GM12878 (cell line): ENCODE results near the gene CFAP45.

Experiments used
- EP300 ChIP-seq, 2 experiments: fragments of 150-350 bp in 1 of 2; IDR thresholded peaks; 2 replicates each; pipeline ENCODE4 v1.6.1; 2011 to 2012; ENCODE audit warnings: low read depth in 2 of 2, low read length in 2 of 2, borderline replicate concordance in 1 of 2, improper control_type of control experiment in 1 of 2, inconsistent platforms in 1 of 2; ENCODE audit not compliant: control insufficient read depth in 1 of 2
- GABPA ChIP-seq: IDR thresholded peaks from 2 replicates; pipeline ENCODE4 v1.6.1; 2014; ENCODE audit warnings: antibody characterized with exemption, low read depth, mild to moderate bottlenecking, inconsistent platforms
- JUNB ChIP-seq: IDR thresholded peaks from 2 replicates; pipeline ENCODE4 v1.6.1; 2016; ENCODE audit warnings: antibody characterized with exemption, mild to moderate bottlenecking
- KDM1A ChIP-seq: fragments of 200-600 bp; sonication (generic); IDR thresholded peaks from 2 replicates; pipeline ENCODE4 v1.6.1; 2016; ENCODE audit warnings: borderline replicate concordance
- NRF1 ChIP-seq: conservative IDR thresholded peaks from 2 replicates; pipeline ENCODE4 v1.6.1; 2011; ENCODE audit warnings: mild to moderate bottlenecking, low read depth, low read length, improper control_type of control experiment
- POLR2AphosphoS5 ChIP-seq: IDR thresholded peaks from 2 replicates; pipeline ENCODE4 v1.6.1; 2011; ENCODE audit warnings: mild to moderate bottlenecking, low read length, inconsistent platforms
- SMC3 ChIP-seq: IDR thresholded peaks from 2 replicates; pipeline ENCODE4 v1.6.1; 2011; ENCODE audit warnings: low read length, improper control_type of control experiment, borderline replicate concordance
- USF2 ChIP-seq: IDR thresholded peaks from 2 replicates; pipeline ENCODE4 v1.6.1; 2011; ENCODE audit warnings: low read depth, low read length, improper control_type of control experiment, borderline replicate concordance
- ZNF207 ChIP-seq: fragments of 450-650 bp; IDR thresholded peaks from 2 replicates; pipeline ENCODE4 v1.6.1; 2014; ENCODE audit warnings: antibody characterized with exemption, mild to moderate bottlenecking, borderline replicate concordance
- TF ChIP-seq, protein P1 (sequence below), 3 experiments: IDR thresholded peaks in 2 of 3; conservative IDR thresholded peaks in 1 of 3; 2 replicates each; pipeline ENCODE4 v1.5.1; 2011; ENCODE audit warnings: low read depth in 3 of 3, low read length in 3 of 3, mild to moderate bottlenecking in 3 of 3, control low read depth in 2 of 3, moderate library complexity in 2 of 3, inconsistent platforms in 1 of 3, mixed read lengths in 1 of 3; ENCODE audit not compliant: control insufficient read depth in 2 of 3, insufficient read depth in 1 of 3; ENCODE audit errors: extremely low read depth in 1 of 3

DNA sequence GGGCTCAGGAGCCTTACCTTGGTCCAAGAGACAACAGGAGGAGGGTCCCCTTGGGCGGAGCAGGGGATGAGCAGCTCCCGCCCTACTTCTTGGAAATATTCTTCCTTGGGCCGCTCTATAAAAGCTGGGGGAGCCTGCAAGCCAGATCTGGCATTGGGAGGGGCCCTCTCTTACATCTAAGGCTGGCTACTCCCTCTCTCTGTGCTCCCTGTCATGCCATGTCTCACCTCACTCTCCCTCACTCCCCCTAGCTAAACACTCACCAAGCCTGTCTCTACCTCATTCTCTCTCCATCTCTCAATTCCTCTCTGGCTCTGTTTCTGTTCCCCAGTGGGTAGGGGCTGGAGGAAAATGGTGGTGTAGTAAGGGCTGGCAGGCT is 31.8 kb upstream of the CFAP45 start:
- TF ChIP-seq JUNB (no peak), USF2 (no peak), SMC3 (no peak), EP300 (IDR thresholded peaks at IDR 0.05; ENCODE audit: borderline replicate concordance in 1 of 2, control insufficient read depth in 1 of 2, low read depth in 2 of 2, low read length in 2 of 2) (no peak), KDM1A (no peak), NRF1 (no peak), ZNF207 (no peak), POLR2AphosphoS5 (no peak), GABPA (no peak)
- TF ChIP-seq, protein P1, sequence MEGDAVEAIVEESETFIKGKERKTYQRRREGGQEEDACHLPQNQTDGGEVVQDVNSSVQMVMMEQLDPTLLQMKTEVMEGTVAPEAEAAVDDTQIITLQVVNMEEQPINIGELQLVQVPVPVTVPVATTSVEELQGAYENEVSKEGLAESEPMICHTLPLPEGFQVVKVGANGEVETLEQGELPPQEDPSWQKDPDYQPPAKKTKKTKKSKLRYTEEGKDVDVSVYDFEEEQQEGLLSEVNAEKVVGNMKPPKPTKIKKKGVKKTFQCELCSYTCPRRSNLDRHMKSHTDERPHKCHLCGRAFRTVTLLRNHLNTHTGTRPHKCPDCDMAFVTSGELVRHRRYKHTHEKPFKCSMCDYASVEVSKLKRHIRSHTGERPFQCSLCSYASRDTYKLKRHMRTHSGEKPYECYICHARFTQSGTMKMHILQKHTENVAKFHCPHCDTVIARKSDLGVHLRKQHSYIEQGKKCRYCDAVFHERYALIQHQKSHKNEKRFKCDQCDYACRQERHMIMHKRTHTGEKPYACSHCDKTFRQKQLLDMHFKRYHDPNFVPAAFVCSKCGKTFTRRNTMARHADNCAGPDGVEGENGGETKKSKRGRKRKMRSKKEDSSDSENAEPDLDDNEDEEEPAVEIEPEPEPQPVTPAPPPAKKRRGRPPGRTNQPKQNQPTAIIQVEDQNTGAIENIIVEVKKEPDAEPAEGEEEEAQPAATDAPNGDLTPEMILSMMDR (IDR thresholded peaks at IDR 0.05 in 2 of 3, conservative IDR thresholded peaks at IDR 0.05 in 1 of 3; ENCODE audit: control insufficient read depth in 2 of 3, extremely low read depth in 1 of 3, insufficient read depth in 1 of 3, low read depth in 3 of 3, low read length in 3 of 3): no peak
